Testis (tissue), 3 donors: ENCODE measurements around the gene SCG2. TPM values are rescaled to one million over a fixed set of nuclear protein-coding genes. Genes with fewer than 3 reads are reported as not detected.

Experiments
- DNase-seq: peaks from one replicate; pipeline ENCODE4 v3.0.0-alpha.2; 2019
- H3K27ac ChIP-seq, 2 donors: fragments of 200-600 bp; sonication (generic); one replicate each; pipeline ENCODE4 v1.5.1; 2019
- H3K27me3 ChIP-seq: fragments of 200-600 bp; sonication (generic); one replicate; pipeline ENCODE4 v1.5.1; 2019
- H3K36me3 ChIP-seq: fragments of 200-600 bp; sonication (generic); one replicate; pipeline ENCODE4 v1.5.1; 2017; ENCODE audit warnings: low read depth; ENCODE audit errors: missing control alignments
- H3K4me1 ChIP-seq: fragments of 200-600 bp; sonication (generic); one replicate; pipeline ENCODE4 v1.5.1; 2019
- H3K4me3 ChIP-seq, 2 donors: fragments of 200-600 bp; sonication (generic); one replicate each; pipeline ENCODE4 v1.5.1; 2017 to 2019
- H3K9me3 ChIP-seq: fragments of 200-600 bp; sonication (generic); one replicate; pipeline ENCODE4 v1.5.1; 2017
- CTCF ChIP-seq, 3 experiments: fragments of 450-650 bp in 2 of 3; fragments of 200-600 bp in 1 of 3; sonication (generic) in 1 of 3; IDR thresholded peaks; one replicate each; pipeline ENCODE4 v1.5.1; 2016 to 2019; ENCODE audit warnings: antibody characterized with exemption in 3 of 3, mild to moderate bottlenecking in 2 of 3, moderate library complexity in 1 of 3
- POLR2A ChIP-seq: fragments of 450-650 bp; IDR thresholded peaks from one replicate; pipeline ENCODE4 v1.6.1; 2017; ENCODE audit warnings: antibody characterized with exemption, mild to moderate bottlenecking, moderate library complexity
- WGBS, 2 donors: methylation state at CpG; one replicate each; pipeline ENCODE4 v1.1.5; 2018; 5-methylcytosine and 5-hydroxymethylcytosine counted together
- intact Hi-C: fragments of 100-400 bp; cut with DNase I; formaldehyde crosslinking; loops from one replicate; pipeline ENCODE4 v1.15.1; 2023; ENCODE audit warnings: low total_unique reads
- polyA plus RNA-seq: library from polyadenylated mRNA; stranded (reverse); fragments of 350-450 nt; fragmentation: Illumina TruSeq; extraction: RNeasy Lipid Tissue Mini Kit (QIAGEN cat#74804); gene quantifications from one replicate; pipeline ENCODE4 v1.2.3, GENCODE V29; 2014; ENCODE audit warnings: low read depth, low replicate concordance; ENCODE audit not compliant: insufficient read depth
- total RNA-seq, 2 donors: library from RNA; depleted of rRNA; stranded (reverse); fragments of >200 nt; gene quantifications; one replicate each; pipeline ENCODE4 v1.2.3, GENCODE V29; 2016

SCG2 gene
- total and polyA plus RNA-seq, 3 donors from 2014 or later: 0.31 to 1.2 (median 0.43) TPM

GRCh38 chr2:223560749-223561435 lies 41.3 kb downstream of the SCG2 start:
- no peaks in the 10 kb centered on the region for H3K4me1 ChIP-seq
- DNase-seq: no peak
- H3K27me3 ChIP-seq: no peaks in the 10 kb centered on the region
- H3K36me3 ChIP-seq: no peaks in the 10 kb centered on the region
- H3K9me3 ChIP-seq: no peaks in the 10 kb centered on the region
- intact Hi-C loops: no loop called here
- TF ChIP-seq POLR2A (no peak), CTCF (IDR thresholded peaks at IDR 0.05) (no peak)
- 80 to 86% methylated on average over 7 of the region's 7 CpGs for WGBS, 2 donors
- H3K4me3 ChIP-seq: no peak overlapping the region
- no peak overlapping the region for H3K27ac ChIP-seq

- no peak for DNase-seq
- no peaks in the 10 kb centered on the region for H3K9me3 ChIP-seq
- H3K27ac ChIP-seq: no peak overlapping the region
- intact Hi-C loops: no loop called here
- TF ChIP-seq POLR2A (no peak), CTCF (IDR thresholded peaks at IDR 0.05) (no peak)
- H3K4me3 ChIP-seq: no peak overlapping the region
- no peaks in the 10 kb centered on the region for H3K27me3 ChIP-seq
- WGBS, 2 donors: 67 to 71% methylated on average over 1 of the region's 1 CpG
- H3K36me3 ChIP-seq: no peaks in the 10 kb centered on the region
- H3K4me1 ChIP-seq: no peaks in the 10 kb centered on the region
Measured at GRCh38 chr2:223558970-223559369, 43.2 kb downstream of the SCG2 start.

- H3K27ac ChIP-seq: no peak overlapping the region
- no peaks in the 10 kb centered on the region for H3K27me3 ChIP-seq
- no peaks in the 10 kb centered on the region for H3K9me3 ChIP-seq
- WGBS, 2 donors: 55 to 62% methylated on average over 3 of the region's 3 CpGs
- DNase-seq: no peak
- no peak overlapping the region for H3K4me3 ChIP-seq
- H3K36me3 ChIP-seq: no peaks in the 10 kb centered on the region
- intact Hi-C loops: no loop called here
- H3K4me1 ChIP-seq: no peaks in the 10 kb centered on the region
- TF ChIP-seq POLR2A: no peak
Measured at GRCh38 chr2:223554923-223555322, 47.2 kb downstream of the SCG2 start.

- WGBS, 2 donors: 67 to 76% methylated on average over 8 of the region's 8 CpGs
- Histone ChIP-seq H3K27me3 (no peaks in the 10 kb centered on the region), H3K27ac (no peak overlapping the region), H3K9me3 (no peaks in the 10 kb centered on the region), H3K4me3 (no peak overlapping the region), H3K36me3 (no peaks in the 10 kb centered on the region), H3K4me1 (no peaks in the 10 kb centered on the region)
- no peak for DNase-seq
- intact Hi-C loops: no loop called here
- TF ChIP-seq POLR2A: no peak
- no peak for TF ChIP-seq CTCF (IDR thresholded peaks at IDR 0.05)
Measured at GRCh38 chr2:223549215-223549614, 52.9 kb downstream of the SCG2 start.

GRCh38 chr2:223548194-223548593 lies 54.0 kb downstream of the SCG2 start:
- Histone ChIP-seq H3K27ac (no peak overlapping the region), H3K36me3 (no peaks in the 10 kb centered on the region), H3K4me1 (no peaks in the 10 kb centered on the region), H3K9me3 (no peaks in the 10 kb centered on the region), H3K4me3 (no peak overlapping the region), H3K27me3 (no peaks in the 10 kb centered on the region)
- TF ChIP-seq POLR2A: no peak
- no peak for TF ChIP-seq CTCF (IDR thresholded peaks at IDR 0.05)
- intact Hi-C loops: no loop called here
- DNase-seq: no peak
- 76 to 77% methylated on average over 5 of the region's 5 CpGs for WGBS, 2 donors

Other genes with a start within 250 kb of the SCG2 start
- gene AP1S3, start 235.2 kb upstream of the SCG2 start, total RNA-seq: 1 to 10 TPM; 1.6 to 3.2 TPM
- gene AP1S3, start 235.2 kb upstream of the SCG2 start, polyA plus RNA-seq: 2.6 TPM